IMR-90 (cell line): ENCODE results near the gene PDE8B.

Experiments
- CEBPB ChIP-seq: IDR thresholded peaks from 2 replicates; pipeline ENCODE4 v1.6.1; 2012; ENCODE audit warnings: low read depth, low read length, improper control_type of control experiment
- FOS ChIP-seq: fragments of 150-350 bp; IDR thresholded peaks from 2 replicates; pipeline ENCODE4 v1.6.1; 2016; ENCODE audit warnings: low read depth, low read length
- RCOR1 ChIP-seq: IDR thresholded peaks from 2 replicates; pipeline ENCODE4 v1.6.1; 2012; ENCODE audit warnings: mild to moderate bottlenecking, low read length, improper control_type of control experiment; ENCODE audit not compliant: insufficient replicate concordance
- SMC3 ChIP-seq: fragments of 150-350 bp; IDR thresholded peaks from 2 replicates; pipeline ENCODE4 v1.6.1; 2016; ENCODE audit warnings: low read depth, mild to moderate bottlenecking, antibody characterized with exemption, low read length, moderate library complexity
- TF ChIP-seq, protein P1 (sequence below): conservative IDR thresholded peaks from 2 replicates; pipeline ENCODE4 v1.5.1; 2012; ENCODE audit warnings: mild to moderate bottlenecking, low read depth, low read length, improper control_type of control experiment

DNA sequence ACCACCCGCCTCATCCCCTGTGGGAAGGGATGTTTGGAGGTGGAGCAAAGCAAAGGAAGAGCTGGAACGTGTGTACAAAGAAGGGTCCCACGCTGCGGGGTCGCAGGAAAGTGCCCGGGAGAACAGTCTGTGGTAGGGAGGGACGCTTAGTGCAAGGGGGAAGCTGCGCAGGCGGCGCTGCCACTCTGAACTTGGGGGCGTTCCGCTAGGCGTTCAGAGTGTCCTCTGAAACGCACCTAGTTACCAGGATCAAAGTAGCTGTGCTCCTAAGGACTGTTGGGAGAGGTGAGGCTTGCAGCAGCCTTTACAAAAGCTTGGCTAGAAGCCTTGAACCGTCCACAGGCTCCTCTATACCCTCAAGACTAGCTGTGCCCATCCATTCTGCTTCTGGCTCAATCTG, 29.3 kb upstream of the PDE8B start:
- no peak for TF ChIP-seq SMC3
- TF ChIP-seq, protein P1, sequence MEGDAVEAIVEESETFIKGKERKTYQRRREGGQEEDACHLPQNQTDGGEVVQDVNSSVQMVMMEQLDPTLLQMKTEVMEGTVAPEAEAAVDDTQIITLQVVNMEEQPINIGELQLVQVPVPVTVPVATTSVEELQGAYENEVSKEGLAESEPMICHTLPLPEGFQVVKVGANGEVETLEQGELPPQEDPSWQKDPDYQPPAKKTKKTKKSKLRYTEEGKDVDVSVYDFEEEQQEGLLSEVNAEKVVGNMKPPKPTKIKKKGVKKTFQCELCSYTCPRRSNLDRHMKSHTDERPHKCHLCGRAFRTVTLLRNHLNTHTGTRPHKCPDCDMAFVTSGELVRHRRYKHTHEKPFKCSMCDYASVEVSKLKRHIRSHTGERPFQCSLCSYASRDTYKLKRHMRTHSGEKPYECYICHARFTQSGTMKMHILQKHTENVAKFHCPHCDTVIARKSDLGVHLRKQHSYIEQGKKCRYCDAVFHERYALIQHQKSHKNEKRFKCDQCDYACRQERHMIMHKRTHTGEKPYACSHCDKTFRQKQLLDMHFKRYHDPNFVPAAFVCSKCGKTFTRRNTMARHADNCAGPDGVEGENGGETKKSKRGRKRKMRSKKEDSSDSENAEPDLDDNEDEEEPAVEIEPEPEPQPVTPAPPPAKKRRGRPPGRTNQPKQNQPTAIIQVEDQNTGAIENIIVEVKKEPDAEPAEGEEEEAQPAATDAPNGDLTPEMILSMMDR = no peak
- no peak for TF ChIP-seq CEBPB
- no peak for TF ChIP-seq FOS
- no peak for TF ChIP-seq RCOR1
